Measurements from ENCODE around the gene OSBPL6.
A peak's percentile ranks its signal among the peaks of the same experiment; 100 is the strongest.

The OSBPL6 gene

DNA sequence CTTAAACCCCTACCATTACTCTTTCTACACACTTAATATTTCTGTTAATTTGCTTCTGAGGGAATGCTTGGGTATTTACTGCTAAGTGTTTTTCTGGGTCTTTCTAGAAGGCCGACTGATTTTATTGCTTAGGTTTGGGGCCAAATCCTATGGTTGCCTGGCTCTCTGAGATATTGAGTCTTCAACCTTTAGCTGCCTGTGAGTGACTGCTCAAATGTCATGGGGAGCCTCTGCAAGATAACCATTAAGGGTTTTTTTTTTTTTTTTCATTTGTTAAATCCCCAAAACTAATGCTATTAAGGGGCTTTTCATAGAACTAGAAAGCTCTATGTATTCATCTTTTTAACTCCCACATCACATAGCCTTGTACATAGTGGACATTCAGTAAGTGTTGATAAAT is 5.0 kb downstream of the OSBPL6 start:
- no peak for DNase-seq

DNA sequence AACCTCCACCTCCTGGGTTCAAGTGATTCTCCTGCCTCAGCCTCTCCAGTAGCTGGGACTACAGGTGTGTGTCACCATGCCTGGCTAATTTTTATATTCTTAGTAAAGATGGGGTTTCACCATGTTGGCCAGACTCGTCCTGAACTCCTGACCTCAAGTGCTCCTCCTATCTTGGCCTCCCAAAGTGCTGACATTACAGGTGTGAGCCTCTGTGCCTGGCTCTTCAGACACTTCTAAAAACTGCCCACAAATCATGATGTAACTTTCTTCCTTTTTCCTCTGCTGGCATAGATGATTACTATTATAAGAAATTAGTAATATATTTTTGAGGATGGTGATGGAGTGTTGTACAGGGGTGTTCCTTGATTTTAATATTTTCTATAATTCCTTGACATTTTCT is 6.0 kb downstream of the OSBPL6 start:
- no peak for DNase-seq

DNA sequence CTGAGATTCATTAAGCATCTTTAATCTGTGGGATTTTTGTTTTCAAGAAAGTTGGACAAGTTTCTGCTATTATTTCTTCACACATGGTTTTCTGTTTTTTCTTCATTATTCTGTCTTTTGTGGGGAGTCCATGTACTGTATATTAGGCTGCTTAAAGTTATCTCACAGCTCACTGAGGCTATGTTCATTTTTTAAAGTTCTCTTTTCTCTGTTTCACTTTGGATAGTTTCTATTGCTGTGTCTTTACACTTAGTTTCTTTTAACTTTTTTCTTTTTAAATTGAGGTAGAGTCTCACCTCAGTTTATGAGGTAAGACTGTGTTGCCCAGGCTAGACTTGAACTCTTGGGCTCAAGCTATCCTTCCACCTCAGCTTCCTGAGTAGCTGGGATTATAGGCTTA is 8.6 kb downstream of the OSBPL6 start:
- DNase-seq = no peak

DNA sequence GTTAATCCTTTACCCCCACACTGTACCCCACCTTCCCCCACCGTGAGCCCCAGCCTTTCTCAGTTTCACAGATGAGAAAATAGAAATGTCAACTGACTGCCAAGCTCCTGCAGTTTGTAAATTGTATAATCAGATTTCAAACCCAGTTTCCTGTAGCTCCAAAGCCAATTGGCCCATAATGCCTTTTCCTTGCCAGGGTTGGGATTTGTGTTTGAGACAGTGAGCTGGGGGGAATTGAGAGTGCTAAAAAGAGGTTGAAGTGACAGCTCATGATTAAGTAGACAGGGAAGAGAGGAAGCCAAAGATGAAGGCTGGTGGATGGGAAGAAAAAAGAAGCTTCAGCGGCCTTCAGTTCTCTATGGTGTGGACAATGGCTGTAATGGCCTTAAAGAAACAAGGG is 10.7 kb downstream of the OSBPL6 start:
- DNase-seq = no peak

DNA sequence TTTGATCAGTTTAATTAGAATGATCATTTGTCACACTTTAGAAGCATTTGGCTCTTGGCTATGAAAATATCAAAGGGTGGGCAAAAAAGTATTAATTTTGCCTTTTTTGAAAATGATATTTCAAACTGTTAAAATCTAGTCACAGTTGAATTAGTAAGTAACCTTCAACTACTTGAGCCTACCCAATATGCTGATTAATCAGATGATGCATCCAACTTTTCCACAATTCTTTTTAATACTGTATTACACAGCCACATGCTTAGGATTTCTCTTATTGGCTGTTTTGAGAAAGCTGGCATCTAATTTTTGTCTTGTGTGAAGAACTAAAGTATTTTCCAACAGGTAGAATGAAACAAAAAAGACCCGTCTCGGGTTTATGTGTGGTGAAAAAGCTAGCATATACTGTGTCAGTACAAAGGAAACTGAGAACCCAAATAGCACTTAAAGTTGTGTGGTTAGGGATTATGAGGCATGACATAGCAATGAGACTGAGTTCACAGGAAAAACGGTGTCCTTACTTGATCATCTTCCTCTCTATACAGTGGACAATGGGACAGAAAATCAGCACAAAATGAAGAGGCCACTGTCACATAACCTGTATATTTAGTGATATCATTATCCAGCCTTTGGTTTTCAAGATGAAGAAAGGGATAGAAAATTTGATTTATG is 11.7 kb downstream of the OSBPL6 start:
- DNase-seq = no peak

DNA sequence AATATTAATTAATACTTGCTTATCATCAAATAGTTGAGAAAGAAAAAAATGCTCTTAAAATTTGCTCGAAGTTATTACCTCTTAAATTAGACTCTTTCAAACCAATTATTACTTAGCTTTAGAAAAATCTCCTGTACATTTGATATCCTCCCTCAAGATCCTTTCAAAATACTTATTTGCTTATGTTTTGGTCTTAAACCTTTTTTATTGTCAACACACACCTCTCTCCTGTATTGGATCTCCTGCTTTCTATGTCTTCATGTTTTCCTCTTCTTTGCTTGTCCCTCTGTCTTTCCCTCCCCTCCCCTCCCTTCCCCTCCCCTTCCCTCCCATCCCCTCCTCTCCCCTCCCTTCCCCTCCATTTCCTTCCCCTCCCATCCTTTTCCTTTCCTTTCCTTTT is 14.0 kb downstream of the OSBPL6 start:
- DNase-seq = no peak

DNA sequence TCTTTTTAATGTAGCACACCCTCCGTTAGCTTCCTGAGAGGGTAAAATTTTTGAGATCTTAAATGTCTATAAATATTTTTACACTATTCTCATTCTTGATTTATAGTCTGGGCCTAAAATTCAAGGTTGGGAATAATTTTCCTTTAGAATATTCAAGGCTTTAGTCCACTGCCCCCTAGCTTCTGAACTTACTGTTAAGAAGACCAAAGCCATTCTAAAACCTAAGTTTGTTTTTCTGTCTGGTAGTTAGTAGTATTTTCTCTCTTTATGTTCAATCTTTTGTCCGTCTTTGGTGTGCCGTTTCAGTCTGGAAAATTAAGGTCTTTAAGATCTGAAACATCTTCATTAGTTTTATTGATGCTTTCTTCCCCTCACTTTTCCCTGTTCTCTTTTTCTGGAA is 14.5 kb downstream of the OSBPL6 start:
- DNase-seq = peak; percentile 19

DNA sequence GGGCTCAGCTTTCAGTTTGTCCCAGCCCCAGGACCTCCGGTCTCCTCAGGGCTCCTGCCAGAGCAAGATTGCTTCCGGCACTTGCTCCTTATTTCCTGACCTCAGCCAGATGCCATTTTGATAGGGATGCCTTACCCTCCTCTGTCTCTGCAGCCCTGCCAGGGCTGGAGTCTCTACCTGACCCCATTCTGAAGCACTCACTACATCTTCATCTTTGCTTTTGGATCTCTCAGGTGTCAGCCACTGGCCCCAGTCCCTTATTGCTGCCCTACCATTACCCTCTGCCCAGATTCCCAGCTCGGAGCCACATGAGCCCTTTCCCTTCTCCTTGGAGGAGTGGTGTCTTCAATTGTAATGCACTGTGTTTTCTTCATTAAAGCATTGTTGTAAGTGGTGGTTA is 17.1 kb downstream of the OSBPL6 start:
- DNase-seq = no peak

DNA sequence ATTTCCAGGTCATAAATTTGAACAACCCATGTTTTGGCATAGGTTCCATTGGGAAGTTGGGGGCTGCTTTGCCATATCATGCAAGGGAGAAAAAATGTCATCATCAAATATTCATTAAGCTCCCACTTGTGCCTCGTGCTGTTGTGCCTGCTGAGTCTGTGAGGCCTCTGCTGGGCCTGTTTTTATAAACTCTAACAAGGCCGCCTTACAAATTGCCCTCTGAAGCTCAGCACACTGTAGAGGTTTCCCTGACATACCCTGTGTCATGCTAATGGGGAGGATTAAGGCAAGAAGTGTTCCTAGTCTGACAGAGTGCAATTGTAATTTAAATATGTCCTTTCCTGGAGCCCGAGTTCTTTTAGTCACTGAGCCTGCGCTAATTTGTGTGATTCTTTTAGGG is 17.6 kb downstream of the OSBPL6 start:
- DNase-seq = no peak

DNA sequence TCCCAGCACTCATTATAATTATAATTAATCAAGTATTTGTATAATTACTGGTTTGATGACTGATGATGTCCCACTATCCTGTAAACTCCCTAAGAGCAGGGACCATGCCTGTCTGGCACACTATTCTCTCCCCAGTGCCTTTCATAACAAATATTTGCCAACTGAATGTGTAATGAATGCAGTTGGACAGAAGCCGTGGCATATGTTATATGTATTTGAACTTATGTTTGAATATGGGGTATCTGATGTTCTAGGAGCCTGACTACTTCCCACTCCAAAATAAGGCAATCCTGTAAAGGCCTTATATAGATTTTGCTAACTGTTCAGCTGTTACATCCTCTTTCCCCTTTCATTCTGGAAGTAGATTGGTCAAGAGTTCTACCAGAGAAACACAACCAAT is 19.7 kb downstream of the OSBPL6 start:
- no peak for DNase-seq

DNA sequence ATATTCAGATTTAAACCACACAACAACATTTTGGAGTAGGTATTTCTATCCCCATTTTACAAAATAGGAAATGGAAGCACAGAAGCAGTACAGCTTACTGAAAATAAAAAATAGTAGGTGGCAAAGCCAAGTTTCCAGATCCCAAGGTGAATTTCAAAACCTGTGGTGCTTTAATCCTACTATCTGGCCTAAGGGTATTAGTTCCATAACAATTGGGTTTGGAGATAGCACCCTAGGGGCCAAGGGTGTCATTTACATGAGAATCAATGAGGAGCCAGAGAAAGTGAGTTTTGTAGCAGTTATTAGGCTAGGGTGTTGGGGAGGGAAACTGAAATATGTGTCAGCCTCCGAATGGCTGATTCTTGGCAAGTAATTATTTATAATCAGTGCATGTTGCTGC is 24.9 kb downstream of the OSBPL6 start:
- DNase-seq = no peak

DNA sequence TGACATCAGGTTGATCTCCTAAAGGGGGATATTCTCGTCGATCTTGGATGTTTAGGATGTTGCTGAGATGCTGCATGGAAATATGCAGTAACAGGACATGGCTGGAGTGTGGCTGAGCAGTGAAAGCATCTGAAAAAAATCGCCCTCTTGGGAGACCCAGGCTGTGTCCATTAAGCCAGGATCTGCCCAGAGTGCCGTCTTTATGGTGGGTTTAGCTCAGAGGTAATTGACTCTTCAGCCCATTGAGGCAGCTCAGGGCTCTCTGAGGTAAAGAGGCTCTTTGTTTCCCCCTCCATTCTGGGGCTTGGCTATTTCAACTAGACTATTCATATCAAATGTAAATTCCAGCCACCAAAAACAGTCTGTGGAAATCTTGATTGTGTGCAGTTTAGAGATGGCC is 26.5 kb downstream of the OSBPL6 start:
- no peak for DNase-seq

DNA sequence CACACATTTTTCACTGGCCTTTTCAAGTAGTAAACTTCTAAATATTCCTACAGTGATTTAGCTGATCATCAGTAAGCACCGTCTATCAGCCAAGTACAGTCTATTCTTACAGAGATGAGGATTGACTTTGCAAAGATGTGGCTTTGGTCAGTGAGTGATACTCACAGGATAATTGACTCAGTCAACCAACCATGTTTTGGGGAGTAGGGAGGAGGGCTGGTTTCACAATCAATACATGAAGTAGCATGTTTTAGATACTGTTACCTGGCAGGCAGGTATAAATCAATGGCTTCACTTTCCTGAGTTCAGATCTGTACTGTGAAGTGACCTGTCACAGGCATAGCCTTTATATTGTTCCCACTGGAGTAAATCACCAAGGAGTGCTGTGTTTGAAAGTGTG is 27.2 kb downstream of the OSBPL6 start:
- DNase-seq = no peak

DNA sequence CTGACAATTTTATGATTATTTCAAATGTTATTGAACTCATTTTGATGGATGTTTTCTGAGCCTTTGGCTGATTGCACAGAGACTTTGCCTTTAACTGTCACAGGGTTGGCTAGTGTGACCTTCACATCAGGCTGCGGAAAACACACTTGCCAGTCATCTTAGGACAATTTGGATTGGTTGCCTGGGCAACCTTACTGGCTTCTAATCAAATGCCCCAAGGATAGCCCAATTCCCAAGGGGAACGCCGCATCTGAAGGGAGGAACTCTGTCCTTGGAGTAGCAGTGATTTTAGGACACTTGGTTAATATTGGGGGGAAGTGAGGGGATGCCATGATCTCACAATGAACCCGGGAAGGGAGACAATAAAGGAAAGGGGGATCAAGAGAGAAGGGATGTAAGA is 29.5 kb downstream of the OSBPL6 start:
- DNase-seq = no peak

DNA sequence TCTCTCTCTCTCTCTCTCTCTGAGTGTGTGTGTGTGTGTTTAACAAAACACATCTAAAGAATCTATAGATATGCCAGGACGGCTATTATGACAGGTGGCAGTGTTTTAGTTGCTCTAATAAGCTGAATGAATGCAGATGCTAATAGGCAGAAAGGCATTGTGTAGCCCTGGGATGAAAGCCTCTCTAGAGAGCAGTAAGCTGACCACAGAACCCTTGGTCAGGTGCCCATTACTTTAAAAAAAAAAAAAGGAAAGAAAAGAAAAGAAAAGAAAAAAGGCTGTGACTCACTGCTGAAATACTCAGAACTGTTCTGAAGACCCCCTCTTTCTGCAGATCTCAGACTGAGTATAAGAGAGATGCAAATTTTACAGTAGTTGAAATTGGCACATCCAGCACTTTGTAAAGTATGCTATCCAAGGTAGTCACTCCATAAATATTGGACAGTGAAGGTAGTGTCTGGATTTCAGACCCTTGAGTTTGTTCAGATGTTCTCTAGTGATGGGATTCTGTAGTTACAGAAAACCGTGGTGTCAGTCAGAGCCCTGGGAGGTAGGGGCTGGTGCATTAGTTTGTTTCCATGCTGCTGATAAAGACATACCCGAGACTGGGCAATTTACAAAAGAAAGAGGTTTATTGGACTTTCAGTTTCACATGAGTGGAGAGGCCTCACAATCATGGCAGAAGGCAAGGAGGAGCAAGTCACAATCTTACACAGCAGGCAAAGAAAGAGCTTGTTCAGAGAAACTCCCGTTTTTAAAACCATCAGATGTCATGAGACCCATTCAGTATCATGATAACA is 30.9 kb downstream of the OSBPL6 start:
- no peak for DNase-seq

DNA sequence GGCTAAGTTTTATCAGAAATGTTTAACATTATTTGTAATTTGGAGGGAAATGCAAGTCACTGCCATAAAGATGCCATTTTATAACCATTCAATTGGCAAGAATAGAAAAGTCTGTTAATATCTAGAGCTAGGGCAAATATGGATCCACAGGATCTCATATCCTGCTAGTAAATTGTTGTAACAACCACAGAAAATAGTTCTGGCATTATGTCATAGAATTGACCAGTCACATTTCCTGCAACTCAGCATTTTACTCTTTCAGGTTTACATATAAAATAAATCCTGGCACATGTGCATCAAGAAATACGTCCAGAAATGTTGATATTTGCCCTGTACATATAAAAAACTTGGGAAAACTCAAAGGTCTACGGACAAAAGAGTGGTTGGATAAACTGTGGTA is 32.9 kb downstream of the OSBPL6 start:
- no peak for DNase-seq

DNA sequence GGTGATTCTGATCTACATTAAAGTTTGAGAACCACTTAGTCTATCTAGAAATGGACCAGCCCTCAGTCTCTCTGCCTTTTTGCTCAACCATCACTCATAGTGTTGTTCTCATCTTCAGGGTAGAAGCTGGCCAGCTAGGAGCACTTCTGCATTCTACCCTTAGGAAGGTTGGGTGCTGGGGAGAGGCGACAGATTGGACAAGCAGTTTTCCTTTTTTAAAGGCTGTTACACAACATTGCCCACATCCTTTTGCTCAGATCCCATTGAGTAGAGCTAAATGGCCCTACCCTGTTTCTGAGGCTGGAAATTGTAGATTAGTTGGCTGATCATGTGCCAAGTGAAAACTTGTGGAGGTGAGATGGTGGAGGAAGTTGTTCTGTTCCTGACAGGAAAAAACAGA is 35.6 kb downstream of the OSBPL6 start:
- DNase-seq = peak; percentile 34

DNA sequence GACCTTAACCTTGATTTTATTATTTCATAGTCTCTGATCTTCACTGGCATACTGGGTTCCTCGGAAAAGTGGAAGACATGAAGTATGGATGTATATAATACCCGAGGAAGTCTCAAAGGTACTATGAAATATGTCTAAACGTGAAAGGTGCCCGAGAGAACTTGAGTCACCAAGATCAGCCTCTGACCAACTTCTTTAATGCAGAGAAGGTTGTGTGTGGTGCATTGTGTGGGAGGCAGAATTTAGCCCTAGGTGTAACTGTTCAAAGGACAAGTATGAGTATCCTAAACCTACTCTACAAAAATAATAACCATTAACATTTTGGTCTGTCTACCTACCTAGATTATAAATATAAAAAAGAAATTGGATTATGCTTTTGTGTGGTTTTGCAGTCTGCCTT is 36.1 kb downstream of the OSBPL6 start:
- no peak for DNase-seq

DNA sequence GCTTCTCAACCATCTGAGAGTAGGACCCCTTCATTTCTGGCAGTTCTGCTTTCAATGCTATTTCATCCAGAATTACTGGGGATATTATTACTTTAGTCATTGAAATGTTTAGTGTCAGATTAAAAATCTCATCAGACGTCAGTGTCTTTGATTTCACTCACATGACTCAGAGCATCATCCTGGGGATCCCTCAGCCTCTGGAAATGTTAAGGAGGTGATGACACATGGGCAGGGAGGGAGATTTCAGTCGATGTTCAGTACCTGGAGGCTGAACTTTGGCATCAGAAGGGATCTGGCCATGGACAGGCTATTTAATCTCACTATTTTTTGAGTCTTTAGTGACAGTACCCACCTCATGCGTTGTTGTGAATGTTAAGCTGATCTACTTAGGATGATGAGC is 39.1 kb downstream of the OSBPL6 start:
- DNase-seq = no peak

DNA sequence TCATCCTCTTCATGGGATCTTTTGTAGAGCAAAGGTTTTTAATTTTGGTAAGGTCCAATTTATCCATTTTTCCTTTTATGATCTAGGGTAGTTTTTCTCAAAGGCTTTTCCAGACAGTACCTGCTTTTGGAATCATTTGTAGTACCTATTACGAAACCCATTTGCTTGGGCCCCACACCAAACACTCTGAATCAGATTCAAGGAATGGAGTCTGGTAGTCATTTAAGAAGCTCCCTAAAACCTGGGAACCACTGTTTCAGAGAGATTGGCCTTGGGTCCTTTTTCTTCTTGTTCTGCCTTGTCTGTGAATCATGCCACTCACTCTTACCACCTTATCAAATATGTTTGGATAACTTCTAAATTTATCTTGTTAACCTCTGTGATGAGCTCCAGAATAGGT is 40.3 kb downstream of the OSBPL6 start:
- DNase-seq = no peak

DNA sequence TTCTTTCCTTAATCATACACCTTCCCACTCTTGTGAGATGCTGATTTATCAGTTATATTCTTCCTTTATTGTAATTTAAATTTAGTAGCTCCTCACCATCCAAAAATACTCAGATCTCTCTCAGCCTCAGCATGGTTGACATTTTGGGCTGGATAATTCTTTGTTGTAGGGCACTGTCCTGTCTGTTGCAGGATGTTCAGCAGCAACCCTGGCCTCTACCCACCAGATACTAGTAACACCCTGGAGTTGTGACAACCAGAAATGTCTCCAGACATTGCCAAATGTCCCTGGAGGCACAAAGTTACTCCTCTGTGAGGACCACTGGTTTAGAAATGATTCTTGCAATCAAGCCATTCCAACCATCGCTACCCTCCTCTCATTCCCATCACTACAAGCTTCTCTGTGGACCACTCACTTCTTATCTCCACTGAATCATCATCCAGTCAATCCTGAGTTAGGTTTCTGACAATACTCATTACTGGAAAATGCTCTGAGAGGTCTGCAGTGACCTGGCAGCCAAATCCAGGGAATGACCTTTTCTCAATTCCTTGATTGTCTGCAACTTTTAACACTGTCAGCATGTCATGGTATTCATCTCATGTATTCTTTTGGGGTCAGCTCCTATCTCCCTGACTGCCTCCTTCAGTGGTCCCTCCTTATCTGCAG is 43.3 kb downstream of the OSBPL6 start:
- DNase-seq = no peak

DNA sequence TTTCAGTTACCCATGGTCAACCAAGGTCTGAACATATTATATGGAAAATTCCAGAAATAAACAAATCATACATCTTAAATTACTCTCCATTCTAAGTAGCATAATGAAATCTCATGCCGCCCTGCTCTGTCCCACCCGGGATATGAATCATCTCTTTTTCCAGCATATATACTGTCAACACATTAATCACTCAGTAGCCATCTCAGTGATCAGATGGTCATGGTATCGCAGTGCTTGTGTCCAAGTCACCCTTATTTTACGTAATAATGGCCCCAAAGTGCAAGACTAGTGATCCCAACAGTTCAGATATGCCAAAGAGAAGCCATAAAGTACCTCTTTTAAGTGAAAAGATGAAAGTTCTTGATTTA is 43.8 kb downstream of the OSBPL6 start:
- DNase-seq = no peak

DNA sequence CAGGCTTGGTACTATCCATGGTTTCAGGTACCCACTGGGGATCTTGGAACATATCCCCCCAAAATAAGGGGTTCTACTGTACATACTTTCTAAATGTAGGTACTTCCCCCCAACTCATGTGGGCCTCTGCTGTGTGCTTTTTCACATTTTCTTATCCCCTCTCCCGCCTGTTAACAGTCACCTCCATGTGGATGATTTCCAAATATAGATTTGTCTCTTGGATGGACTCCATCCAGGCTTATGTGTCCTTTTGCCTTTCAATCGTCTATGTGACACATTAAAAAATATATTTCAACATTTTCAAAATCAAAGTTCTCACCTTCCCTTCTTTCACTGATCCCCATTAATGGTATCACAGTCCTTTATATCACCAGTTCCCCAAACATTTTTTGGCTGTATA is 44.4 kb downstream of the OSBPL6 start:
- no peak for DNase-seq

DNA sequence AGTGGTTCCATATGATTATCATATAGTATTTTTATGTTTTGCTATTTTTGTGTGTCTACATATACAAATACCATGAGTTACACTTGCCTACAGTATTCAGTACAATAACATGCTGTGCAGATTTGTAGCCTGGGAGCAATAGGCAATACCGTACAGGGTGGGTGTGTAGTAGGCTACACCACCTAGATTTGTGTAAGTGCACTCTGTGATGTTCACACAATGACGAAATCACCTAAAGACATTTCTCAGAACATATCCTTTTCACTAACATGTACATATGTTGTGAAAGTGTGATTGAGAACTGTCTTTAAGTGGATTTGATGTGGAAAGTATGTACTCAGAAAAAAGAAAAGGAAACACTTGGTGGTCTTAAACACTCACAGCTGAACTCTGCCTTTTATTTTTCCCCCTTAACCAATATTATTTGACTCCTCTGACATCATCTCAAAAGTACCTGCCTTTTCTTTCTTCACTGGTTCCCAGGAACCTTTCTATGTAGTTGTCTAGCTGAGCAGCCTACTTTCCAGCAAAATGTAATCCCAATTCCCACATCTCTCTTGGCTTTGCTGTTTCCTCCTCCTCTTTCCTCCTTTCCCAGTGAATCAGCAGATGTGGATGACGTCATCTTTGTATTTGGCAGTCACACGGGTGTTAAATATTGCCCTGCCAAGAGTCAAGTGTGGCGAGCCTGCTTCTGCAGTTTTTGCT is 47.7 kb downstream of the OSBPL6 start:
- no peak for DNase-seq

Measured in hematopoietic multipotent progenitor cell treated with erythropoietin and hydrocortisone succinate and interleukin-3 and kit ligand, for 6 days (in vitro differentiated cells).